GM12878 (cell line): Measurements from ENCODE around the gene KIFC3. TPM values are rescaled to one million over a fixed set of nuclear protein-coding genes. Genes with fewer than 3 reads are reported as not detected.

Experiments used
- ATAC-seq: fragments of 200-7000 bp; cut with Tn5 transposase; 3 replicates; pipeline ENCODE4 v1.9.1; 2020; ENCODE audit warnings: mild to moderate bottlenecking, moderate library complexity
- BruUV-seq: library from RNA; stranded (reverse); fragments of 400-500 nt; replicated peaks from 2 replicates; lab custom pipeline; 2021; lab: Mats Ljungman, UMichigan
- CTCF ChIA-PET: fragments of 300-600 bp; sonication (Branson Sonifier 250); formaldehyde crosslinking; extraction: SDS; loops from one replicate; lab custom pipeline; 2021; ENCODE audit warnings: inconsistent platforms; lab: Yijun Ruan, JAX
- POLR2A ChIA-PET: fragments of 350-600 bp; formaldehyde crosslinking; extraction: SDS; loops from one replicate; lab custom pipeline; 2021; ENCODE audit warnings: inconsistent platforms; lab: Charles Lee
- RAD21 ChIA-PET: fragments of 300-600 bp; sonication (Branson Sonifier 250); formaldehyde crosslinking; loops from one replicate; lab custom pipeline; 2023; ENCODE audit warnings: antibody characterized with exemption; ENCODE audit not compliant: unreplicated experiment; lab: Charles Lee
- SMC1A ChIA-PET: fragments of 300-600 bp; sonication (Branson Sonifier 250); formaldehyde crosslinking; loops from one replicate; lab custom pipeline; 2023; ENCODE audit not compliant: unreplicated experiment, uncharacterized antibody; lab: Charles Lee
- DNase-seq: peaks from one replicate; pipeline ENCODE4 v3.0.0-alpha.2; 2011; ENCODE audit warnings: low read depth, low spot score
- FAIRE-seq: peaks from 3 replicates; lab custom pipeline; 2011; peaks lifted over from hg19 to GRCh38; lab: Jason Lieb, UNC
- H2AFZ ChIP-seq: 2 replicates; pipeline ENCODE4 v1.6.0; 2011; ENCODE audit warnings: low read depth, low read length, control low read depth; ENCODE audit not compliant: control insufficient read depth
- H3K27ac ChIP-seq: 2 replicates; pipeline ENCODE4 v1.5.1; 2011; ENCODE audit warnings: control low read depth; ENCODE audit not compliant: control insufficient read depth, insufficient read depth
- H3K27me3 ChIP-seq, 2 experiments: replicated peaks in 1 of 2; 2 replicates each; pipeline versions ENCODE4 v1.6.0 to v1.6.1; 2011; ENCODE audit warnings: low read length in 1 of 2; ENCODE audit not compliant: control insufficient read depth in 2 of 2, insufficient read depth in 2 of 2
- H3K36me3 ChIP-seq, 2 experiments: 2 replicates each; pipeline ENCODE4 v1.5.1; 2011; ENCODE audit warnings: low read length in 1 of 2; ENCODE audit not compliant: control insufficient read depth in 2 of 2, insufficient read depth in 2 of 2
- H3K4me1 ChIP-seq: 2 replicates; pipeline ENCODE4 v1.6.1; 2011; ENCODE audit warnings: mild to moderate bottlenecking, low read length, moderate library complexity, mixed read lengths; ENCODE audit not compliant: control insufficient read depth, insufficient read depth
- H3K4me2 ChIP-seq: 2 replicates; pipeline ENCODE4 v1.6.0; 2011; ENCODE audit warnings: control low read depth; ENCODE audit not compliant: control insufficient read depth, insufficient read depth
- H3K4me3 ChIP-seq: fragments of 200-600 bp; sonication (generic); 2 replicates; pipeline ENCODE4 v1.5.1; 2016
- H3K79me2 ChIP-seq: 2 replicates; pipeline ENCODE4 v1.6.0; 2011; ENCODE audit warnings: low read length; ENCODE audit not compliant: control insufficient read depth, insufficient read depth
- H3K9ac ChIP-seq: 2 replicates; pipeline ENCODE4 v1.8.0; 2011; ENCODE audit warnings: low read length, control low read depth, mixed read lengths; ENCODE audit not compliant: control insufficient read depth, insufficient read depth
- H3K9me3 ChIP-seq: replicated peaks from 3 replicates; pipeline ENCODE4 v1.5.1; 2011; ENCODE audit warnings: mild to moderate bottlenecking, low read length; ENCODE audit not compliant: control insufficient read depth, insufficient read depth
- H4K20me1 ChIP-seq: 2 replicates; pipeline ENCODE4 v1.6.0; 2011; ENCODE audit not compliant: control insufficient read depth, insufficient read depth
- MEF2A ChIP-seq: IDR thresholded peaks from 2 replicates; pipeline ENCODE4 v1.6.1; 2011; ENCODE audit warnings: low read depth, mild to moderate bottlenecking, low read length, moderate library complexity; ENCODE audit not compliant: insufficient read depth
- NR2C1 ChIP-seq: fragments of 450-650 bp; IDR thresholded peaks from 2 replicates; pipeline ENCODE4 v1.6.1; 2017; ENCODE audit warnings: antibody characterized with exemption, mild to moderate bottlenecking, moderate library complexity
- PAX5 ChIP-seq: IDR thresholded peaks from 2 replicates; pipeline ENCODE4 v1.6.1; 2011; ENCODE audit warnings: low read depth, low read length, borderline replicate concordance
- RB1 ChIP-seq: fragments of 450-650 bp; formaldehyde crosslinking; IDR thresholded peaks from 2 replicates; pipeline ENCODE4 v1.6.1; 2017; ENCODE audit warnings: mild to moderate bottlenecking, borderline replicate concordance
- RBBP5 ChIP-seq: fragments of 200-600 bp; sonication (generic); conservative IDR thresholded peaks from 2 replicates; pipeline ENCODE4 v1.6.1; 2016
- ZNF384 ChIP-seq: IDR thresholded peaks from 2 replicates; pipeline ENCODE4 v1.6.1; 2012; ENCODE audit warnings: low read depth, mild to moderate bottlenecking, low read length, improper control_type of control experiment, borderline replicate concordance
- WGBS: methylation state at CpG from one replicate; pipeline ENCODE4 v1.1.6; 2016; ENCODE audit warnings: low lambda C conversion rate; ENCODE audit not compliant: insufficient replicate concordance, insufficient coverage; ENCODE audit errors: missing lambda C conversion rate; 5-methylcytosine and 5-hydroxymethylcytosine counted together
- in situ Hi-C: fragments of 300-500 bp; cut with MboI; formaldehyde crosslinking; loops from 9 replicates; pipeline ENCODE4 v1.14.3; 2018; ENCODE audit warnings: mixed read lengths
- intact Hi-C: fragments of 100-400 bp; cut with micrococcal nuclease; formaldehyde crosslinking; loops from one replicate; pipeline ENCODE4 v1.14.2; 2022; ENCODE audit not compliant: unreplicated experiment
- polyA plus RNA-seq, 11 experiments: library from polyadenylated mRNA; depleted of rRNA in 4 of 11; unstranded in 6 of 11; stranded (reverse) in 5 of 11; fragments of >200 nt; fragmentation: Nextera tagmentation in 4 of 11; fragmentation: Illumina TruSeq in 1 of 11; extraction: Ambion mirVana in 4 of 11; extraction: Trizol in 1 of 11; gene quantifications; 1 replicate in 1 of 11; 2 replicates in 10 of 11; pipeline versions ENCODE4 v1.2.1 to v1.2.3, GENCODE V29; 2011 to 2016; ENCODE audit warnings: inconsistent platforms in 2 of 11, missing spikeins in 2 of 11, low read depth in 1 of 11
- total RNA-seq, 4 experiments: library from RNA; depleted of rRNA in 3 of 4; stranded (reverse); fragments of >200 nt in 3 of 4; fragmentation: Illumina TruSeq in 1 of 4; extraction: Trizol in 1 of 4; gene quantifications; 2 replicates each; pipeline versions ENCODE4 v1.2.1 to v1.2.3, GENCODE V29; 2013 to 2021
- TF ChIP-seq, protein P1 (sequence below): fragments of 450-650 bp; formaldehyde crosslinking; IDR thresholded peaks from 2 replicates; pipeline ENCODE4 v1.4.0; 2022; ENCODE audit warnings: mild to moderate bottlenecking, moderate library complexity

Gene KIFC3
- total and polyA plus RNA-seq, 10 of the 15 experiments (the other 5 are each of a cell fraction or from before 2014, with no cell fraction given) = 0.22 to 1.3 (median 0.26) TPM; not detected in 3

DNA sequence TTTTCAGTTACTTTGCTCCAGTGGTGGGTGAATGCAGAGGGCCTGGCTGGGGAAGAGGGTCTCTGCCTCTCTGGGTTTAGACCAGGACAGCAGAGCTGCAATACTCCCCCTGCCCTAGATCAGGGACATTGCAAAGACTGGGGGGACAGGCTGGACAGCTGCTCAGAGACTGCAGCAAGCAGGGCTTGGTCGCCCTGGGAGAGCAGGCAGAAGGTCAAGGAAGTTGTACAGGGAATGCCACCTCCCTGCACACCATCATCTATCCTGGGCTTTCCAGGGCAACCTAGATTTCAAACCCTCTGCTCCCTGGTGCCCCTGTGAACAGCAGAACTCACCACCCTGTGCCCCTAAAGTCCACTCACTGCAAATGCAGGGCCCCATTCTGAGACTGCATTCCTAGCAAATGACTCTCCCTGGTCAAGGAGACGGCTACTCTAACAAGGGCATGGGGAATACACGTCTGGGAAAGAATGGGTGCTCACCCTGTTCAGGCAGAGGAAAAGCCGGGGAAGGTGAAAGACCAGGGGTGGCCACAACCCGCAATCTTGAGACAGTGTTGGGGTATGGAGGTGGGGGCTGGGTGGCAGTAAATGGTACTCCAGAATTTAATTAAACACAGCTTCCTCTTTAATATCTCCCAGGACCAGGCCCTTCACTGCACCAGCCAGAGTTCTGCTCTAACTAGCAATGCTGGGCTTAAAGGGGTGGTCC, 1.0 kb downstream of the KIFC3 start (continued):
- TF ChIP-seq, protein P1, sequence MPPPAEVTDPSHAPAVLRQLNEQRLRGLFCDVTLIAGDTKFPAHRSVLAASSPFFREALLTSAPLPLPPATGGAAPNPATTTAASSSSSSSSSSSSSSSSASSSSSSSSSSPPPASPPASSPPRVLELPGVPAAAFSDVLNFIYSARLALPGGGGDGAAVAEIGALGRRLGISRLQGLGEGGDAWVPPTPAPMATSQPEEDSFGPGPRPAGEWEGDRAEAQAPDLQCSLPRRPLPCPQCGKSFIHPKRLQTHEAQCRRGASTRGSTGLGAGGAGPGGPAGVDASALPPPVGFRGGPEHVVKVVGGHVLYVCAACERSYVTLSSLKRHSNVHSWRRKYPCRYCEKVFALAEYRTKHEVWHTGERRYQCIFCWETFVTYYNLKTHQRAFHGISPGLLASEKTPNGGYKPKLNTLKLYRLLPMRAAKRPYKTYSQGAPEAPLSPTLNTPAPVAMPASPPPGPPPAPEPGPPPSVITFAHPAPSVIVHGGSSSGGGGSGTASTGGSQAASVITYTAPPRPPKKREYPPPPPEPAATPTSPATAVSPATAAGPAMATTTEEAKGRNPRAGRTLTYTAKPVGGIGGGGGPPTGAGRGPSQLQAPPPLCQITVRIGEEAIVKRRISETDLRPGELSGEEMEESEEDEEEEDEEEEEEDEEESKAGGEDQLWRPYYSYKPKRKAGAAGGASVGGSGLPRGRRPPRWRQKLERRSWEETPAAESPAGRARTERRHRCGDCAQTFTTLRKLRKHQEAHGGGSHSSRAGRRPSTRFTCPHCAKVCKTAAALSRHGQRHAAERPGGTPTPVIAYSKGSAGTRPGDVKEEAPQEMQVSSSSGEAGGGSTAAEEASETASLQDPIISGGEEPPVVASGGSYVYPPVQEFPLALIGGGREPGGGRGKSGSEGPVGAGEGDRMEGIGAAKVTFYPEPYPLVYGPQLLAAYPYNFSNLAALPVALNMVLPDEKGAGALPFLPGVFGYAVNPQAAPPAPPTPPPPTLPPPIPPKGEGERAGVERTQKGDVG (CRISPR knock-in tag) = no peak
- TF ChIP-seq MEF2A = no peak

- POLR2A ChIA-PET = no interaction called here
- no TSS peak for BruUV-seq
- intact Hi-C loops (no loop called here), in situ Hi-C loops (no loop called here)
- ATAC-seq (no peak), FAIRE-seq (no peak), DNase-seq (no peak)
- WGBS = 40% methylated on average over 12 of the region's 12 CpGs
- Histone ChIP-seq H3K9me3 (no peaks in the 10 kb centered on the region), H4K20me1 (no peaks in the 10 kb centered on the region), H3K79me2 (no peaks in the 10 kb centered on the region), H3K4me1 (no peaks in the 10 kb centered on the region), H3K4me2 (no peak overlapping the region), H2AFZ (no peak overlapping the region), H3K27ac (no peak overlapping the region), H3K36me3 (no peaks in the 10 kb centered on the region), H3K9ac (no peak overlapping the region), H3K27me3 (peaks cover 9 to 11% of the 10 kb centered on the region in 2 experiments; a peak in 3 of 4 replicates), H3K4me3 (no peak overlapping the region)
- SMC1A ChIA-PET = interaction anchor here (0.6 kb wide), 1 partner anchor 10 kb away, joined by 3 read pairs; no protein-coding TSS in a partner anchor
- no peak for TF ChIP-seq ZNF384
- no peak for TF ChIP-seq RBBP5
- TF ChIP-seq PAX5 = no peak
- TF ChIP-seq RB1 = no peak
- no peak for TF ChIP-seq NR2C1
- CTCF ChIA-PET = interaction anchor here (1.0 kb wide), 1 partner anchor 43 kb away, joined by 4 read pairs; no protein-coding TSS in a partner anchor
- RAD21 ChIA-PET = no interaction called here
Measured at GRCh38 chr16:57800200-57801097, 1.8 kb downstream of the KIFC3 start.
